Natural killer cell (primary cell): ENCODE data around the gene BCOR. TPM values are rescaled to one million over a fixed set of nuclear protein-coding genes. Genes with fewer than 3 reads are reported as not detected.

Experiments used
- ATAC-seq, 3 donors: fragments of 150-1000 bp in 2 of 3; fragments of 200-7000 bp in 1 of 3; cut with Tn5 transposase; 1 replicate in 1 of 3; 2 replicates in 2 of 3; pipeline ENCODE4 v1.10.0; 2021; ENCODE audit warnings: mild to moderate bottlenecking in 2 of 3, moderate library complexity in 2 of 3
- DNase-seq, 2 donors: peaks; one replicate each; pipeline versions ENCODE4 v3.0.0 to v3.0.0-alpha.2; 2013 to 2021; ENCODE audit warnings: mixed read lengths in 1 of 2
- H3K27ac ChIP-seq: one replicate; pipeline ENCODE4 v1.5.1; 2013; ENCODE audit warnings: mild to moderate bottlenecking, low read length
- H3K27me3 ChIP-seq: one replicate; pipeline ENCODE4 v1.6.1; 2013; ENCODE audit warnings: low read length; ENCODE audit not compliant: control insufficient read depth, insufficient read depth
- H3K36me3 ChIP-seq: one replicate; pipeline ENCODE4 v1.6.1; 2013; ENCODE audit warnings: low read length; ENCODE audit not compliant: control insufficient read depth, insufficient read depth
- H3K4me1 ChIP-seq: one replicate; pipeline ENCODE4 v1.6.1; 2013; ENCODE audit warnings: low read length; ENCODE audit not compliant: control insufficient read depth, insufficient read depth
- H3K4me3 ChIP-seq: one replicate; pipeline ENCODE4 v1.5.1; 2013; ENCODE audit warnings: low read length
- H3K9me3 ChIP-seq: one replicate; pipeline ENCODE4 v1.6.1; 2013; ENCODE audit warnings: low read length; ENCODE audit not compliant: control insufficient read depth, insufficient read depth
- H3K27ac Mint-ChIP-seq, 2 donors: one replicate each; pipeline ENCODE4 v1.8.0; 2022; ENCODE audit warnings: mild to moderate bottlenecking in 2 of 2, mixed read lengths in 2 of 2, moderate library complexity in 1 of 2
- H3K27me3 Mint-ChIP-seq, 2 donors: one replicate each; pipeline ENCODE4 v1.8.0; 2022; ENCODE audit warnings: low read depth in 2 of 2, mixed read lengths in 2 of 2
- H3K36me3 Mint-ChIP-seq: one replicate; pipeline ENCODE4 v1.8.0; 2022; ENCODE audit warnings: mixed read lengths
- H3K4me1 Mint-ChIP-seq, 2 donors: one replicate each; pipeline ENCODE4 v1.8.0; 2022; ENCODE audit warnings: mixed read lengths in 2 of 2
- H3K4me3 Mint-ChIP-seq: one replicate; pipeline ENCODE4 v1.8.0; 2022; ENCODE audit warnings: mild to moderate bottlenecking, moderate library complexity, mixed read lengths
- H3K9me3 Mint-ChIP-seq, 2 donors: one replicate each; pipeline ENCODE4 v1.8.0; 2022; ENCODE audit warnings: mixed read lengths in 2 of 2
- WGBS: methylation state at CpG from one replicate; pipeline ENCODE4 v1.1.7; 2013; ENCODE audit warnings: missing lambda C conversion rate; ENCODE audit not compliant: insufficient coverage; 5-methylcytosine and 5-hydroxymethylcytosine counted together
- intact Hi-C: fragments of 100-400 bp; cut with micrococcal nuclease; formaldehyde crosslinking; loops from one replicate; pipeline ENCODE4 v1.14.2; 2022
- total RNA-seq, 4 donors: library from RNA; stranded (reverse); fragments of 120-200 nt in 1 of 4; gene quantifications; one replicate each; pipeline versions ENCODE4 v1.2.3 to v1.2.4, GENCODE V29; 2013 to 2022
- TF ChIP-seq, protein P1 (sequence below): fragments of 200-600 bp; IDR thresholded peaks from one replicate; pipeline ENCODE4 v1.8.0; 2022; ENCODE audit warnings: antibody characterized with exemption

Gene BCOR
- total RNA-seq, 3 donors from 2014 or later (not counting 1 experiment from before 2014, with no cell fraction given): 20.0 to 35.2 (median 29.2) TPM

DNA sequence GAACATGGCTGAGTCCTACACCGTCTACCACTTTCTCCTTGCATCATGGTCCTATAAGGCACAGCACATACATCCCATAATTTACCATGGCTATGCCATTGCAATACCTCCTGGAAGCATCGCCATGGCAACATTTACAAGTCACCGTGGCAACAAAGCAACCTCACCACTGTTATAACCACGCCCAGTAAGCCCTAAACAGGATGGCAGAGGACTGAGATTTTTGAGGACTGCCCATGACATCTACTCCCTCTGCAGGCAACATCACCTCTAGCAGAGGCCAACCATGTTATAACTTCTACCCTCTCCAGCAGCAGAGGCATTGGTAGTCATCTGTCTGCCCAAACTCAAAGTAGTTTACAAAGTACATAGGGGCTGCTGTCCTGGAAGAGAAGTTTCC is 29.7 kb downstream of the BCOR start:
- DNase-seq (peak in 1 of 2 donors; percentile 51), ATAC-seq (peak in 2 of 3 donors; percentile 60 to 67)
- peaks cover 10% of the 10 kb centered on the region for H3K36me3 Mint-ChIP-seq
- H3K4me3 ChIP-seq: no peak overlapping the region
- H3K4me3 Mint-ChIP-seq: no peak overlapping the region
- H3K27ac Mint-ChIP-seq: peak overlapping the region in 1 of 2 donors; percentile 28
- H3K4me1 Mint-ChIP-seq: peaks cover 22 to 29% of the 10 kb centered on the region in 2 donors
- no peaks in the 10 kb centered on the region for H3K27me3 Mint-ChIP-seq
- no peaks in the 10 kb centered on the region for H3K9me3 Mint-ChIP-seq
- no peak overlapping the region for H3K27ac ChIP-seq
- WGBS: 91% methylated on average over 4 of the region's 4 CpGs
- no peaks in the 10 kb centered on the region for H3K27me3 ChIP-seq
- intact Hi-C loops: no loop called here
- TF ChIP-seq, protein P1, sequence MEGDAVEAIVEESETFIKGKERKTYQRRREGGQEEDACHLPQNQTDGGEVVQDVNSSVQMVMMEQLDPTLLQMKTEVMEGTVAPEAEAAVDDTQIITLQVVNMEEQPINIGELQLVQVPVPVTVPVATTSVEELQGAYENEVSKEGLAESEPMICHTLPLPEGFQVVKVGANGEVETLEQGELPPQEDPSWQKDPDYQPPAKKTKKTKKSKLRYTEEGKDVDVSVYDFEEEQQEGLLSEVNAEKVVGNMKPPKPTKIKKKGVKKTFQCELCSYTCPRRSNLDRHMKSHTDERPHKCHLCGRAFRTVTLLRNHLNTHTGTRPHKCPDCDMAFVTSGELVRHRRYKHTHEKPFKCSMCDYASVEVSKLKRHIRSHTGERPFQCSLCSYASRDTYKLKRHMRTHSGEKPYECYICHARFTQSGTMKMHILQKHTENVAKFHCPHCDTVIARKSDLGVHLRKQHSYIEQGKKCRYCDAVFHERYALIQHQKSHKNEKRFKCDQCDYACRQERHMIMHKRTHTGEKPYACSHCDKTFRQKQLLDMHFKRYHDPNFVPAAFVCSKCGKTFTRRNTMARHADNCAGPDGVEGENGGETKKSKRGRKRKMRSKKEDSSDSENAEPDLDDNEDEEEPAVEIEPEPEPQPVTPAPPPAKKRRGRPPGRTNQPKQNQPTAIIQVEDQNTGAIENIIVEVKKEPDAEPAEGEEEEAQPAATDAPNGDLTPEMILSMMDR: no peak
- no peaks in the 10 kb centered on the region for H3K9me3 ChIP-seq
- H3K4me1 ChIP-seq: peaks cover 5% of the 10 kb centered on the region
- H3K36me3 ChIP-seq: peaks cover 51% of the 10 kb centered on the region

- intact Hi-C loops: no loop called here
- H3K36me3 ChIP-seq: peaks cover 46% of the 10 kb centered on the region
- peaks cover 22 to 31% of the 10 kb centered on the region in 2 donors for H3K4me1 Mint-ChIP-seq
- no peaks in the 10 kb centered on the region for H3K27me3 Mint-ChIP-seq
- no peak overlapping the region for H3K4me3 Mint-ChIP-seq
- no peaks in the 10 kb centered on the region for H3K9me3 Mint-ChIP-seq
- H3K9me3 ChIP-seq: no peaks in the 10 kb centered on the region
- TF ChIP-seq, protein P1: no peak
- H3K27me3 ChIP-seq: no peaks in the 10 kb centered on the region
- no peak for ATAC-seq
- no peak for DNase-seq
- WGBS: 33% methylated on average over 1 of the region's 3 CpGs
- peaks cover 10% of the 10 kb centered on the region for H3K36me3 Mint-ChIP-seq
- H3K4me1 ChIP-seq: peaks cover 5% of the 10 kb centered on the region
- no peak overlapping the region for H3K4me3 ChIP-seq
- H3K27ac ChIP-seq: no peak overlapping the region
- no peak overlapping the region for H3K27ac Mint-ChIP-seq
These were observed 31.1 kb downstream of the BCOR start for GRCh38 chrX:40066700-40067099.

GRCh38 chrX:40065296-40066046 is 32.3 kb downstream of the BCOR start:
- peaks cover 48% of the 10 kb centered on the region for H3K36me3 ChIP-seq
- H3K27ac Mint-ChIP-seq: no peak overlapping the region
- intact Hi-C loops: no loop called here

More at GRCh38 chrX:40065296-40066046, 32.3 kb downstream of the BCOR start:
- peaks cover 22 to 33% of the 10 kb centered on the region in 2 donors for H3K4me1 Mint-ChIP-seq
- ATAC-seq (no peak), DNase-seq (peak in 1 of 2 donors; percentile 27)
- TF ChIP-seq, protein P1: no peak
- no peaks in the 10 kb centered on the region for H3K9me3 Mint-ChIP-seq
- peaks cover 5% of the 10 kb centered on the region for H3K4me1 ChIP-seq
- H3K27ac ChIP-seq: no peak overlapping the region
- 69% methylated on average over 10 of the region's 16 CpGs for WGBS
- no peaks in the 10 kb centered on the region for H3K27me3 Mint-ChIP-seq
- H3K4me3 ChIP-seq: no peak overlapping the region
- H3K27me3 ChIP-seq: no peaks in the 10 kb centered on the region
- H3K9me3 ChIP-seq: no peaks in the 10 kb centered on the region
- no peak overlapping the region for H3K4me3 Mint-ChIP-seq
- H3K36me3 Mint-ChIP-seq: peaks cover 3% of the 10 kb centered on the region
